HepG2 (cell line): ENCODE data around the gene WDR26. TPM values are rescaled to one million over a fixed set of nuclear protein-coding genes. Genes with fewer than 3 reads are reported as not detected.

Experiments used
- AGO2 ChIP-seq: fragments of 200-400 bp; formaldehyde crosslinking; optimal IDR thresholded peaks from 2 replicates; pipeline ENCODE3; 2017; ENCODE audit warnings: mild to moderate bottlenecking, low read depth, low read length, moderate library complexity
- CHCHD3 ChIP-seq: sonication (generic); formaldehyde crosslinking; IDR thresholded peaks from 2 replicates; pipeline ENCODE4 v1.8.0; 2022; ENCODE audit warnings: mild to moderate bottlenecking, missing genetic modification reagents, moderate library complexity
- FOXA1 ChIP-seq, 2 experiments: fragments of 450-650 bp in 1 of 2; sonication (generic) in 1 of 2; formaldehyde crosslinking in 1 of 2; IDR thresholded peaks; 2 replicates each; pipeline versions ENCODE4 v1.4.0 to v1.6.1; 2016 to 2020; ENCODE audit warnings: missing genetic modification reagents in 1 of 2
- GABPA ChIP-seq, 2 experiments: IDR thresholded peaks; 2 replicates each; pipeline ENCODE4 v1.6.1; 2011 to 2016; ENCODE audit warnings: low read depth in 2 of 2, low read length in 1 of 2, missing biosample characterization in 1 of 2, missing genetic modification characterization in 1 of 2
- GABPB1 ChIP-seq: IDR thresholded peaks from 2 replicates; pipeline ENCODE4 v1.6.1; 2016; ENCODE audit warnings: mild to moderate bottlenecking, missing genetic modification reagents, moderate library complexity, missing compliant biosample characterization
- GTF2F1 ChIP-seq: fragments of 150-350 bp; IDR thresholded peaks from 2 replicates; pipeline ENCODE4 v1.6.1; 2014; ENCODE audit warnings: low read length
- HOXA7 ChIP-seq: sonication (generic); formaldehyde crosslinking; IDR thresholded peaks from 2 replicates; pipeline ENCODE4 v1.8.1; 2022; ENCODE audit warnings: mild to moderate bottlenecking, missing genetic modification reagents, moderate library complexity
- KLF9 ChIP-seq: IDR thresholded peaks from 2 replicates; pipeline ENCODE4 v1.6.1; 2016; ENCODE audit warnings: low read depth
- PTBP1 ChIP-seq: fragments of 200-400 bp; formaldehyde crosslinking; IDR thresholded peaks from 2 replicates; pipeline ENCODE4 v1.6.1; 2018; ENCODE audit warnings: low read length, low read depth; ENCODE audit not compliant: poor library complexity, severe bottlenecking
- REPIN1 ChIP-seq: sonication (generic); formaldehyde crosslinking; IDR thresholded peaks from 2 replicates; pipeline ENCODE4 v1.8.0; 2022; ENCODE audit warnings: missing genetic modification reagents, low read depth, mild to moderate bottlenecking, borderline replicate concordance
- SALL1 ChIP-seq: sonication (generic); formaldehyde crosslinking; IDR thresholded peaks from 2 replicates; pipeline ENCODE4 v1.8.0; 2022; ENCODE audit warnings: mild to moderate bottlenecking, missing genetic modification reagents
- ZFX ChIP-seq: sonication (generic); formaldehyde crosslinking; IDR thresholded peaks from 2 replicates; pipeline ENCODE4 v1.4.0; 2020; ENCODE audit warnings: mild to moderate bottlenecking, low read depth, missing genetic modification reagents, moderate library complexity
- ZNF263 ChIP-seq: sonication (generic); formaldehyde crosslinking; IDR thresholded peaks from 2 replicates; pipeline ENCODE4 v1.4.0; 2020; ENCODE audit warnings: missing genetic modification reagents
- ZNF292 ChIP-seq: sonication (generic); formaldehyde crosslinking; IDR thresholded peaks from 2 replicates; pipeline ENCODE4 v1.8.1; 2022; ENCODE audit warnings: mild to moderate bottlenecking, low read depth, missing genetic modification reagents, borderline replicate concordance
- ZNF776 ChIP-seq: sonication (generic); formaldehyde crosslinking; IDR thresholded peaks from 2 replicates; pipeline ENCODE4 v1.4.0; 2020; ENCODE audit warnings: mild to moderate bottlenecking, missing genetic modification reagents
- polyA plus RNA-seq, 8 experiments: library from polyadenylated mRNA; depleted of rRNA in 3 of 8; stranded (reverse) in 7 of 8; unstranded in 1 of 8; fragments of >200 nt; fragmentation: Illumina TruSeq in 4 of 8; extraction: Trizol in 4 of 8; gene quantifications; 2 replicates each; pipeline versions ENCODE4 v1.2.1 to v1.2.3, GENCODE V29; 2011 to 2016; ENCODE audit warnings: low read depth in 4 of 8, missing spikeins in 1 of 8, mixed read lengths in 1 of 8; ENCODE audit not compliant: insufficient read depth in 1 of 8
- total RNA-seq, 5 experiments: library from RNA; depleted of rRNA; stranded (reverse); fragments of >200 nt; fragmentation: Illumina TruSeq; extraction: Trizol; gene quantifications; 2 replicates each; pipeline ENCODE4 v1.2.3, GENCODE V29; 2016; ENCODE audit warnings: low read depth in 1 of 5
- TF ChIP-seq, protein P1 (sequence below): sonication (generic); formaldehyde crosslinking; IDR thresholded peaks from 2 replicates; pipeline ENCODE4 v1.4.0; 2020; ENCODE audit warnings: mild to moderate bottlenecking, missing genetic modification reagents
- TF ChIP-seq, protein P2 (sequence below): sonication (generic); formaldehyde crosslinking; IDR thresholded peaks from 2 replicates; pipeline ENCODE4 v1.4.0; 2020; ENCODE audit warnings: missing genetic modification reagents
- TF ChIP-seq, protein P3 (sequence below): IDR thresholded peaks from 2 replicates; pipeline ENCODE4 v1.6.1; 2012; ENCODE audit warnings: inconsistent platforms
- TF ChIP-seq, protein P4 (sequence below): sonication (generic); formaldehyde crosslinking; IDR thresholded peaks from 2 replicates; pipeline ENCODE4 v1.5.0; 2020; ENCODE audit warnings: mild to moderate bottlenecking, missing genetic modification reagents

WDR26 gene
- total and polyA plus RNA-seq, 2 of the 13 experiments (the other 11 are each of a cell fraction or from before 2014, with no cell fraction given) = 13.2 to 23.7 TPM

DNA sequence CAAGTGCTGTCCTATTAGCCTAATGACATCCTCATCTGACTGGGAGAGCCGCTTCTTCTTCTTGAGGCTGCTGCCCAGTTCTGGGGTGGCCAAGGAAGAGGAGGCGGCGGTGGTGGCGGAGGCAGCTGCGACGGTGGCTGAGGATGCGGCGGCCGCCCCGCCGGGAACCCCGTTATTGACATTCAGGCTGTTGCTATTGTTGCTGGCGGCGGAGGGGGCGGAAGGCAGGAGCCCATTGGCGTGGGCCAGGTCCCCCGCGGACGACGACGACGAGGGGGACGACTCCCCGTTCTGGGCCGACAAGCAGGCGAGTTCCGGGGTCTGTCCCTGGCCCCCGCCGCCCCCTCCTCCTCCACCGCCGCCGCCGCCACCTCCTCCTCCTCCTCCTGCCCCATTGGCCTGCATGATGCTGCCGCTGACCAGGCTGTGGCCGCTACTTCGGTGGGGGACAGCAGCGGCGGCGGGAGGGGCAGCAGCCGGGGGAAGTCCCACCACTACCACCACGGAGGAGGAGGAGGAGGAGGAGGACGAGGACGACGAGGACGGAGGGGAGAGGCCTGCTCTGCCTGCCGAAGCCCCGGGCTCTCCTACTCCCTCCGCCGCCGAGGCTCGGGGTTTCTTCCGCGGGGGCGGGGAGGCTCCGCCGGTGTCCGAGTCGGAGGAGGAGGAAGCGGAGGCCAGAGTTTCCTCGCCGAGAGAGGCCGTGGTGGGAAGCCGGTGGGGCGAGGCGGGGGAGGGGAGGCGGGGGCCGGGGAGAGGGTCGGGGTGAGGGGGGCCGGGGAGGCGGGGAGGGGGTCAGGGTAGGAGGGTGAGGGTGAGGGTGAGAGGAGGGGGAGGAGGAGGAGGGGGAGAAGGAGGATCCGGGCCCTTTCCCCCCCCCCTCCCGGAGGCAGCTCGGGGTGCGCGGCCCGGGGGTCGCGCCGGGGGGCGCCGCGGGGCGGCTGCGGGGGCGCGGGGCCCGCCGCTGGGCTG, 610 bp downstream of the WDR26 start (continued):
- TF ChIP-seq ZNF776 (CRISPR knock-in tag) (0 out of 2 replicates have a peak, but pooled peaks have one; percentile 40), AGO2 (peak; percentile 45), GABPA (IDR thresholded peaks at IDR 0.05; ENCODE audit: low read depth, low read length) (peak; percentile 21; the same call in 1 of the 2 replicates), GABPA (CRISPR knock-in tag; IDR thresholded peaks at IDR 0.05; ENCODE audit: low read depth) (no peak), PTBP1 (no peak), HOXA7 (CRISPR knock-in tag) (0 out of 2 replicates have a peak, but pooled peaks have one; percentile 17), GABPB1 (CRISPR knock-in tag) (peak; percentile 54; the same call in 1 of the 2 replicates), ZNF263 (CRISPR knock-in tag) (peak; percentile 81), SALL1 (CRISPR knock-in tag) (peak; percentile 48; the same call in 1 of the 2 replicates), ZFX (peak; percentile 74), GTF2F1 (no peak), KLF9 (CRISPR knock-in tag) (no peak), CHCHD3 (no peak), FOXA1 (IDR thresholded peaks at IDR 0.05) (no peak), FOXA1 (CRISPR knock-in tag; IDR thresholded peaks at IDR 0.05) (peak; percentile 56; the same call in 1 of the 2 replicates), ZNF292 (CRISPR knock-in tag) (0 out of 2 replicates have a peak, but pooled peaks have one; percentile 28), REPIN1 (CRISPR knock-in tag) (no peak)
- TF ChIP-seq, protein P1, sequence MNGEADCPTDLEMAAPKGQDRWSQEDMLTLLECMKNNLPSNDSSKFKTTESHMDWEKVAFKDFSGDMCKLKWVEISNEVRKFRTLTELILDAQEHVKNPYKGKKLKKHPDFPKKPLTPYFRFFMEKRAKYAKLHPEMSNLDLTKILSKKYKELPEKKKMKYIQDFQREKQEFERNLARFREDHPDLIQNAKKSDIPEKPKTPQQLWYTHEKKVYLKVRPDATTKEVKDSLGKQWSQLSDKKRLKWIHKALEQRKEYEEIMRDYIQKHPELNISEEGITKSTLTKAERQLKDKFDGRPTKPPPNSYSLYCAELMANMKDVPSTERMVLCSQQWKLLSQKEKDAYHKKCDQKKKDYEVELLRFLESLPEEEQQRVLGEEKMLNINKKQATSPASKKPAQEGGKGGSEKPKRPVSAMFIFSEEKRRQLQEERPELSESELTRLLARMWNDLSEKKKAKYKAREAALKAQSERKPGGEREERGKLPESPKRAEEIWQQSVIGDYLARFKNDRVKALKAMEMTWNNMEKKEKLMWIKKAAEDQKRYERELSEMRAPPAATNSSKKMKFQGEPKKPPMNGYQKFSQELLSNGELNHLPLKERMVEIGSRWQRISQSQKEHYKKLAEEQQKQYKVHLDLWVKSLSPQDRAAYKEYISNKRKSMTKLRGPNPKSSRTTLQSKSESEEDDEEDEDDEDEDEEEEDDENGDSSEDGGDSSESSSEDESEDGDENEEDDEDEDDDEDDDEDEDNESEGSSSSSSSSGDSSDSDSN = peak; percentile 96
- TF ChIP-seq, protein P2, sequence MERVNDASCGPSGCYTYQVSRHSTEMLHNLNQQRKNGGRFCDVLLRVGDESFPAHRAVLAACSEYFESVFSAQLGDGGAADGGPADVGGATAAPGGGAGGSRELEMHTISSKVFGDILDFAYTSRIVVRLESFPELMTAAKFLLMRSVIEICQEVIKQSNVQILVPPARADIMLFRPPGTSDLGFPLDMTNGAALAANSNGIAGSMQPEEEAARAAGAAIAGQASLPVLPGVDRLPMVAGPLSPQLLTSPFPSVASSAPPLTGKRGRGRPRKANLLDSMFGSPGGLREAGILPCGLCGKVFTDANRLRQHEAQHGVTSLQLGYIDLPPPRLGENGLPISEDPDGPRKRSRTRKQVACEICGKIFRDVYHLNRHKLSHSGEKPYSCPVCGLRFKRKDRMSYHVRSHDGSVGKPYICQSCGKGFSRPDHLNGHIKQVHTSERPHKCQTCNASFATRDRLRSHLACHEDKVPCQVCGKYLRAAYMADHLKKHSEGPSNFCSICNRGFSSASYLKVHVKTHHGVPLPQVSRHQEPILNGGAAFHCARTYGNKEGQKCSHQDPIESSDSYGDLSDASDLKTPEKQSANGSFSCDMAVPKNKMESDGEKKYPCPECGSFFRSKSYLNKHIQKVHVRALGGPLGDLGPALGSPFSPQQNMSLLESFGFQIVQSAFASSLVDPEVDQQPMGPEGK (CRISPR knock-in tag) = peak; percentile 25; the same call in 1 of the 2 replicates
- TF ChIP-seq, protein P3, sequence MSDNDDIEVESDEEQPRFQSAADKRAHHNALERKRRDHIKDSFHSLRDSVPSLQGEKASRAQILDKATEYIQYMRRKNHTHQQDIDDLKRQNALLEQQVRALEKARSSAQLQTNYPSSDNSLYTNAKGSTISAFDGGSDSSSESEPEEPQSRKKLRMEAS = peak; percentile 9; the same call in 1 of the 2 replicates
- TF ChIP-seq, protein P4, sequence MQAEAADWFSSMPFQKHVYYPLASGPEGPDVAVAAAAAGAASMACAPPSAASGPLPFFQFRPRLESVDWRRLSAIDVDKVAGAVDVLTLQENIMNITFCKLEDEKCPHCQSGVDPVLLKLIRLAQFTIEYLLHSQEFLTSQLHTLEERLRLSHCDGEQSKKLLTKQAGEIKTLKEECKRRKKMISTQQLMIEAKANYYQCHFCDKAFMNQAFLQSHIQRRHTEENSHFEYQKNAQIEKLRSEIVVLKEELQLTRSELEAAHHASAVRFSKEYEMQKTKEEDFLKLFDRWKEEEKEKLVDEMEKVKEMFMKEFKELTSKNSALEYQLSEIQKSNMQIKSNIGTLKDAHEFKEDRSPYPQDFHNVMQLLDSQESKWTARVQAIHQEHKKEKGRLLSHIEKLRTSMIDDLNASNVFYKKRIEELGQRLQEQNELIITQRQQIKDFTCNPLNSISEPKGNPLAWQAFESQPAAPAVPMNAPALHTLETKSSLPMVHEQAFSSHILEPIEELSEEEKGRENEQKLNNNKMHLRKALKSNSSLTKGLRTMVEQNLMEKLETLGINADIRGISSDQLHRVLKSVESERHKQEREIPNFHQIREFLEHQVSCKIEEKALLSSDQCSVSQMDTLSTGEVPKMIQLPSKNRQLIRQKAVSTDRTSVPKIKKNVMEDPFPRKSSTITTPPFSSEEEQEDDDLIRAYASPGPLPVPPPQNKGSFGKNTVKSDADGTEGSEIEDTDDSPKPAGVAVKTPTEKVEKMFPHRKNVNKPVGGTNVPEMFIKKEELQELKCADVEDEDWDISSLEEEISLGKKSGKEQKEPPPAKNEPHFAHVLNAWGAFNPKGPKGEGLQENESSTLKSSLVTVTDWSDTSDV = 0 out of 2 replicates have a peak, but pooled peaks have one; percentile 59
